ENCODE measurements around the gene GJB4. TPM values are rescaled to one million over a fixed set of nuclear protein-coding genes. Genes with fewer than 3 reads are reported as not detected.

Gene GJB4
- total RNA-seq, 4 donors from 2014 or later: not detected

DNA sequence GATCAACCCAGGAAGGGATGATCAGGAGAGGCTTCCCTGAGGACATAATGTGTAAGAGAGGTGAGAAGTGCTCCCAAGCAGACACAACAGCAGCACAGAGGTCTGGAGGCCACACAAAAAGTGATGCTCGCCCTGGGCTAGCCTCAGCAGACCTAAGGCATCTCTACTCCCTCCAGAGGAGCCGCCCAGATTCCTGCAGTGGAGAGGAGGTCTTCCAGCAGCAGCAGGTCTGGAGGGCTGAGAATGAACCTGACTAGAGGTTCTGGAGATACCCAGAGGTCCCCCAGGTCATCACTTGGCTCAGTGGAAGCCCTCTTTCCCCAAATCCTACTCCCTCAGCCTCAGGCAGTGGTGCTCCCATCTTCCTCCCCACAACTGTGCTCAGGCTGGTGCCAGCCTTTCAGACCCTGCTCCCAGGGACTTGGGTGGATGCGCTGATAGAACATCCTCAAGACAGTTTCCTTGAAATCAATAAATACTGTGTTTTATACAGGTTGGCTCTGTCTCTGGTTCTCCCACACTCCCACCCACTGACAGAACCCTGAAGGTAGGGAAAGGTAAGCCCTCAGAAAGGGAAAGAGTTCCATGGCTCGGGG, 26.4 kb downstream of the GJB4 start:
- Histone ChIP-seq H3K36me3 (no peaks in the 10 kb centered on the region), H3K27ac (no peak overlapping the region), H3K4me3 (replicated peaks in 1 of 3) (no peak overlapping the region), H3K4me1 (peaks cover 3 to 30% of the 10 kb centered on the region in 2 donors), H3K27me3 (peaks cover 9% of the 10 kb centered on the region), H3K9me3 (no peaks in the 10 kb centered on the region)
- no peak for DNase-seq
- intact Hi-C loops (cut with DNase I): loop anchor here (5.0 kb wide), 1 partner anchor 81 kb away; no protein-coding TSS in a partner anchor
- WGBS, 2 donors: 62 to 66% methylated on average over 4 of the region's 4 CpGs
- no peak for TF ChIP-seq CTCF (IDR thresholded peaks at IDR 0.05)
- TF ChIP-seq POLR2A (IDR thresholded peaks at IDR 0.05): no peak

- H3K36me3 ChIP-seq: no peaks in the 10 kb centered on the region
- no peaks in the 10 kb centered on the region for H3K9me3 ChIP-seq
- H3K4me1 ChIP-seq: peaks cover under 1 to 23% of the 10 kb centered on the region in 2 donors
- peak overlapping the region in 1 of 3 donors; percentile 20 for H3K27ac ChIP-seq
- TF ChIP-seq CTCF (IDR thresholded peaks at IDR 0.05) (peak in 5 of 6 experiments; percentile 75 to 95 (median 82)), POLR2A (IDR thresholded peaks at IDR 0.05) (no peak)
- H3K27me3 ChIP-seq: peaks cover 2% of the 10 kb centered on the region
- DNase-seq: peak; percentile 80 to 84
- intact Hi-C loops (cut with DNase I): loop anchor here (5.0 kb wide), 1 partner anchor 81 kb away; no protein-coding TSS in a partner anchor
- H3K4me3 ChIP-seq (replicated peaks in 1 of 3): no peak overlapping the region
- WGBS, 2 donors: 48 to 49% methylated on average over 14 of the region's 14 CpGs
Measured at GRCh38 chr1:34786521-34787325, 27.2 kb downstream of the GJB4 start.

DNA sequence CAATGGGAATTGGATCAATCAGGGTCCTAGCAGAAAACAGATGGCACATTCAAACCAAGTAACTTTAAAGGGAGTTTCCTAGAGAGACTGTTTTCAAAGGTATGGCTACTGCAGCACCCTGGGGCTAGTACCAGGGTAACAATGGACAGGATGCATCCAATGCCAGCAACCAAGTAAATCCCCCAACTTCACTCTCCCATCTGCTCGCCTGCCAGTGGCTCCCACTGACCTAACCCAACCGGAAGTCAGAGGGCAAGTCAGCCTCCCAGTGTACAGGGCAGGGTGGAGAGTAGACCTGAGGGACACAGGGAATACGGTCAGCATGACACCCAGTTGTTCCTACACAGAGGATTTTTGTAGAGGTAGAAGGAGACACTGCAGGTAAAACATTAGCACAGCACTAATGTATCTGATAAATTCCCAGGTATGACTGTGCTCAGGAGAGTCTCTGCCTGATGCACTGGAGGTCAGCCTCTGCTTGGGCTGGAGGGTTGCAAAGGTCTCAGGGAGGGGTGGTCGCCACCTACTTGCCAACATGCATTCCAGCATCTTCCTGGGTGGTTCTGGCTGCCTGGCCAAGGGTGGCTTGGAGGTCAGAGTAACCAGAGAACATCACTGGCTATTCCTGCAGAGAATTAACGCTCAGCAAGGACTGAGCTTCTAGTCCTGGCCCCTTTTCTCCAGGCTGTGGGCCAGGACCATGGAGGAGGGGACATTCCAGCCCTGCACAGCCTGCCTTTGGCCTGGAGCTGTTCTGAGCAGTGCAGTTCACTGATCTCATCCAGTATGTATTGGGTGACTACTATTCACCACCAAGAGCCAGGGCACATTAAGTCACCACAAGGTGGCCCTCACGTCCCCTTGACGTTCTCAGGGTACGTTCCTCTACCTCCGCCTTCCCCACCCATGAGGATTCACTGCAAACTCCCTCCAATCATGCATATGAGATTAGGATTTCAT, 28.2 kb downstream of the GJB4 start:
- Histone ChIP-seq H3K4me3 (replicated peaks in 1 of 3) (no peak overlapping the region), H3K4me1 (peaks cover 5 to 27% of the 10 kb centered on the region in 2 donors), H3K27me3 (no peaks in the 10 kb centered on the region), H3K36me3 (no peaks in the 10 kb centered on the region), H3K27ac (no peak overlapping the region), H3K9me3 (no peaks in the 10 kb centered on the region)
- 48 to 49% methylated on average over 8 to 9 of the region's 9 CpGs for WGBS, 2 donors
- TF ChIP-seq POLR2A (IDR thresholded peaks at IDR 0.05) (no peak), CTCF (IDR thresholded peaks at IDR 0.05) (peak in 3 of 6 experiments; percentile 9 to 37 (median 26))
- intact Hi-C loops (cut with DNase I): loop anchor here (2.0 to 5.0 kb wide), 2 partner anchors 65 to 80 kb away; no protein-coding TSS in a partner anchor
- peak in 1 of 2 donors; percentile 37 for DNase-seq

DNA sequence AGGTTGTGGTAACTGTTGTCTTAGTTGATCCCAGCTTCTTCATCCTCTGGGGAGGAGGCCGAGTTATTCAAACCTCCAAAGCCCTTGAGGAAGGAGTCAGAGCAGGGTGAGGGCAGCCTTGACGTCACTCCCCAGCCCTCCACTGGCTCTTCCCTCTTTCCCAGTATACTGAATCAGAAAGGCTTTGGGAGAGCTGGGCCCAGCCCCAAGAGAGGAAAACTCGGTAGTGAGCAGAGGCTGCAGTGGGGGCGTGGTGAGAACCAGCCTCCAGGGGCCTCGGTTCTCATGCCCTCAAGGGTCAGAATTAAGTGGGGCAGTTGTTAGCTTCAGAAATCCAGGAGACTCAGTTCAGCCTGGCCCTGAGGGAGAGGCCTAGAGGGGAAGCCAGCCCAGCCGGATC, 31.4 kb downstream of the GJB4 start:
- no peaks in the 10 kb centered on the region for H3K36me3 ChIP-seq

More for the DNA sequence above, 31.4 kb downstream of the GJB4 start:
- H3K4me3 ChIP-seq (replicated peaks in 1 of 3): no peak overlapping the region
- H3K4me1 ChIP-seq: peaks cover 9 to 40% of the 10 kb centered on the region in 2 donors
- no peaks in the 10 kb centered on the region for H3K9me3 ChIP-seq
- H3K27me3 ChIP-seq: no peaks in the 10 kb centered on the region
- WGBS, 2 donors: 71% methylated on average over 5 to 6 of the region's 6 CpGs
- TF ChIP-seq POLR2A (IDR thresholded peaks at IDR 0.05) (no peak), CTCF (IDR thresholded peaks at IDR 0.05) (no peak)
- intact Hi-C loops (cut with DNase I): no loop called here
- DNase-seq: no peak
- H3K27ac ChIP-seq: no peak overlapping the region
